Measurements from ENCODE around the gene KRTAP10-4.

GRCh38 chr21:44571296-44571695 lies 2.2 kb upstream of the KRTAP10-4 start:
- no peak for TF ChIP-seq POLR2A (IDR thresholded peaks at IDR 0.05; ENCODE audit: low read depth, low read length)
- TF ChIP-seq ELK1 (IDR thresholded peaks at IDR 0.05; ENCODE audit: borderline replicate concordance, low read depth, low read length), result no peak
- no peak for TF ChIP-seq CTCF (conservative IDR thresholded peaks at IDR 0.05; ENCODE audit: low read depth, low read length)
- no peak for TF ChIP-seq SMC3 (IDR thresholded peaks at IDR 0.05; ENCODE audit: low read depth, low read length)
- no peak for TF ChIP-seq FOS (IDR thresholded peaks at IDR 0.05; ENCODE audit: low read depth, low read length)
- TF ChIP-seq MXI1 (IDR thresholded peaks at IDR 0.05; ENCODE audit: borderline replicate concordance, low read depth, low read length), result no peak
- no peak for TF ChIP-seq RAD21 (IDR thresholded peaks at IDR 0.05; ENCODE audit: low read length)

All from IMR-90 (cell line).